GM21576 (cell line): Measurements from ENCODE around the gene PVALEF.
"Not testable (repeated sequence)": the region's sequence is repeated elsewhere in the genome, so short reads cannot be mapped to it uniquely, and the experiment has no call there.

ENCODE experiments used
- ATAC-seq: cut with Tn5 transposase; IDR thresholded peaks from one replicate; pipeline ENCODE4 v1.9.1; 2021; ENCODE audit warnings: mild to moderate bottlenecking, moderate library complexity; ENCODE audit not compliant: unreplicated experiment

The PVALEF gene

DNA sequence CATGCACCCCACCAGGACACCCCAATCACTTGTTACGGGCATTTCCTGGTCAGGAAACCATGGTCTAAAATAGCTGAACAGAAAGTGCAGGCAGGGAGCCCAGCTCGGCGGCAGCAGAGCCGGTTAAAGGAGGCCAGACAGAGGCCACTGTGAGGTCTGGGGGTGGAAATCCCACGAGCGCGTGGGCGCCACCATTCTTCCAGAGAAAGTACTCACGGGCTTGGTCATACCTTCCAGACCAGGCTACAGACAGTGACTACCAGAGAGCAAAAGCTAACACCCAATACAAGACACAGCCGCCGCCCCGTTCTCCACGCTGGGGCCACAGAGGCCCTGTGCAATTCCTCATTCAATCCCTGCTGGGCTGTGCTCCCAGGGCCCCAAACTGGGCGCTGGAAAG is 45.6 kb downstream of the PVALEF start:
- ATAC-seq = no peak

- no peak for ATAC-seq
Observed at GRCh38 chr17:81212365-81212764, 47.1 kb downstream of the PVALEF start.

- ATAC-seq = no peak
Observed at GRCh38 chr17:81213978-81214377, 48.7 kb downstream of the PVALEF start.

DNA sequence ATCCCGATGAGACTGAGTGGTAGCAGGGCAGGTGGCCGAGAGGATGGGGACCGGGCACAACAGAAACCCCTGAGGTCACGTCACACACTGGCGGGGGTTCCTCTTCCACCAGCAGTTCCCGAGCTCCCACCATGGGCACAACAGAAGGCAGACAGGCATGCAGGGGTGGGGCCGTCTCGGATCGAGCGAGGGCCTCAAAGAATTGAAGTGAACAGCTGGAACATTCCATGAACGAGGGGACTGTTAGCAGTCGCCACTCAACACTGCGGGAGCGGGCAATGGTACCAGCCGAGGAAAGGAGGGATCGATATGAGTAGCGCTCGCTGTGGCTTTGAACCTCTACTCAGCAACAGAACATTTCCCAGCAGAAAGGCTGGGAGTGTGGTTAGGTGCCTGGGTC is 52.2 kb downstream of the PVALEF start:
- ATAC-seq = no peak

DNA sequence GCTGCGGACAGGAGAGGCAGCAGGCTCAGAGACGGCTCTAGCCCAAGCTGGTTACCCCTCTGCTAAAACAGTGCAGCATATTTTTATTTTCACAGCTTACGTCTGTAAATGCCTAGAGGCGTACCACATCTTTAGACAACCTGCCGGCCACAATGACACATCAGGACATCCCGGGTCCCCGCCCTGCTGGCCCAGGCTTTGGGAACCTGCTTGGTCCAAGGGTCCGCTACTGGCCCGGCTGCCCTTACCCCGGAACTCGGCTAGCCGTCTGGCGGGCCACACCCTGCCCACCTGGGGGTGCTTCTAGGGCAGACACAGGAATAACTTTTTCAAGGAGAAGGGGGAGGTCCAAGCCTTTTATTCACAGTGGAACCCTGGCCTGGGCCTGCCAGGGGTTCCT is 53.2 kb downstream of the PVALEF start:
- no peak for ATAC-seq

DNA sequence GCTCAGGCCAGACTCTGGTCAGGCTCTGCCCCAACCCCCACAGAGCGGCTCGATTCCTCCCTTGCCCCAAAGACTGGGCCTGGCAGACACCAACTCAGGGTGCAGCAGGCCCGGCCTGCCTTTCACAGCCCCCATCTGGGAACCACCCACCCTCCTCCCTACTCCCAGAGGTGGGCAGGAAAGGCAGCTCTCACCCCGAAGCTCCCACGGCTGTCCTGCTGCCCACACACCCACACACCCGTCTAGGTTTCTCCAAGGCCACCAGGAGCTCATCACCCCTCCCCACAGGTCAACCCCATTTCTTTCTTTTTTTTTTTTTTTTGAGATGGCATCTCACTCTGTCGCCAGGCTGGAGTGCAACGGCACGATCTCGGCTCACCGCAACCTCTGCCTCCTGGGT is 53.7 kb downstream of the PVALEF start:
- no peak for ATAC-seq

GRCh38 chr17:81219476-81220180 is 54.3 kb downstream of the PVALEF start:
- no peak for ATAC-seq

DNA sequence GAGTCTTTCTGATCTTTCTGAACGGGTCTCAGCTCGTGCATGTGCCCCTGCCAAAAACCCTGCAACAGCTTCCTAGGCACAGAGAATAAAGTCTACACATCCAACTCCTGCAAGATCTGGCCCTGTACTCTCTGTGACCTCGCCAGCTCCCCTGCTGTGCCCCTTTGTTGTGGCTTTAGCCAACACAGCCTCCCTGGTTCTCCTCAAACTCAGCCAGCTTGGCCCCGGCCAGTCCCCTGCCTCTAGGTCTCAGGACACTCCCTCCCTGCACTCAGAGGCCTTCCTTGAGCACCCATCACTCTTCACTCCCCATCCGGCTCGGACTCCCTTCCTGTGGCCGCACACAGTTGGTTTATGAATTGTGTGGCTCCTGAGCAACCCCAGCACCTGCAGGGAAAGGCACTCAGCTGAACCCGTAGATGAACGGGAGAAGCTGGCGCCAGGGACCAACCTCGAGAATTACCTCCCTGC is 56.1 kb downstream of the PVALEF start:
- ATAC-seq = no peak

GRCh38 chr17:81221842-81222619 is 56.7 kb downstream of the PVALEF start:
- no peak for ATAC-seq

GRCh38 chr17:81222620-81222905 is 57.3 kb downstream of the PVALEF start:
- ATAC-seq = no peak

GRCh38 chr17:81222906-81223761 is 57.8 kb downstream of the PVALEF start, which contains the start of gene CEP131:
Gene CEP131 (minus strand): TSS chr17:81222965. CDS start chr17:81220056, 2,909 bp downstream.
- ATAC-seq = peak; percentile 92

- no peak for ATAC-seq
Observed at GRCh38 chr17:81223762-81224130, 58.4 kb downstream of the PVALEF start.

DNA sequence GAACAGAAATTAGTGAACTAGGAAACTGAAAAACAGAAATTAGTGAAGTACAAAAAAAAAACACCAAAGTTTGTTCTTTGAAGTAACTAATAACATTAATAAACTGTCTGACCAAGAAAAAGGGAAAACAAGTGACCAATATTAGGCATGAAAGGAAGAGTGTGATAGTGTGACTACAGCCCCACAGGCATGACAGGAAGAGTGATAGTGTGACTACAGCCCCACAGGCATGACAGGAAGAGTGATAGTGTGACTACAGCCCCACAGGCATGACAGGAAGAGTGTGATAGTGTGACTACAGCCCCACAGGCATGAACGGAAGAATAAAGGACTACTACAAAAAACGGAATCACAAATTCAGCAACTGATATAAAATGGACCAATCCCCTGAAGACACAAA is 62.3 kb downstream of the PVALEF start:
- not testable (repeated sequence) for ATAC-seq

GRCh38 chr17:81228420-81228819 is 63.1 kb downstream of the PVALEF start:
- peak; percentile 47 for ATAC-seq

- ATAC-seq = no peak
Observed at GRCh38 chr17:81228834-81229665, 63.7 kb downstream of the PVALEF start.

GRCh38 chr17:81229666-81229920 is 64.3 kb downstream of the PVALEF start:
- ATAC-seq = no peak

DNA sequence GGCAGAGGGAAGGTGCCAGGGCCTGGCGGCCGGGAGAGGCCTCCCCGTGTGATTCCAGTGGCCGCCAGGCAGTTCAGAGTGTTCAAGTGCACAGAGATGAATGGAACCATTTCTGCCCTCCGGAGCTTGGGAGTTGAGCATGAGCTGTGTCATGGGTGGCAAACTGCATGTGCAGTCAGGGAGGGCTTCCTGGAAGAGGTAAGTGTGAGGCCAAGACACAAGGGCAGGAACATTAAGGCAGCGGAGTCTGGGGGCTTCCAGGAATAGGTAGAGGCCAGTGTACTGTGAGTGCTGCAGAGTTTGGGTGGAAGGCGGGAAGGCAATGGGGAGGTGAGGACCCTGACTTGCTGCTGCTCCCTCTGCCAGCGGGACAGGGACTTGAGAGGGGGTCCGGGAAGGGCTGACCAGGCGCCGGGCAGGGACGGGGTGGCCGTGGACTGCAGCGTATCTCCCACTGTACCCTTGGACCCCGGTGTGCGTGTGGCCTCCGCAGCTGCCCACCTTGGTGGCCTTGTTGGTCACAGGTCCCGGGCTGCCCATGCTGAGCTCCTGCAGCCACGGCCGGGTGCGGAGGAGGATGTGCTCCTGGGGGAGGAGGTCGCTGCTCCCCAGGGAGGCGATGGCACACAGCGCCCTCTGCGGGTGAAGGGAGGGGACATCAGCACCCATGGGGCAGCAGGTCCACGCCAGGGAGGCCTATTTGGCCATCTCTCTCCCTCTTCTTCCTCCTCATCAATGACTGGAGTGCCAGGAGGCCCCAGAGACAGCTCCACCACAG is 64.9 kb downstream of the PVALEF start:
- ATAC-seq = no peak

- no peak for ATAC-seq
Observed at GRCh38 chr17:81231121-81231645, 65.9 kb downstream of the PVALEF start.

GRCh38 chr17:81231766-81232581 is 66.7 kb downstream of the PVALEF start:
- ATAC-seq = no peak
